ENCODE data around the gene SNX17. TPM values are rescaled to one million over a fixed set of nuclear protein-coding genes. Genes with fewer than 3 reads are reported as not detected.

Gene SNX17
- total and polyA plus RNA-seq, 2 of the 13 experiments (the other 11 are each of a cell fraction or from before 2014, with no cell fraction given), result 75.0 to 109 TPM

GRCh38 chr2:27320958-27321543 is 49.4 kb upstream of the SNX17 start (continued):
- TF ChIP-seq ZNF414 (CRISPR knock-in tag; IDR thresholded peaks at IDR 0.05) (0 out of 2 replicates have a peak, but pooled peaks have one; percentile 68), RELA (CRISPR knock-in tag; IDR thresholded peaks at IDR 0.05) (peak; percentile 81; the same call in 1 of the 2 replicates), IRF2 (CRISPR knock-in tag; IDR thresholded peaks at IDR 0.05) (peak; percentile 96), SP1 (IDR thresholded peaks at IDR 0.05) (no peak), SP1 (CRISPR knock-in tag; IDR thresholded peaks at IDR 0.05) (peak; percentile 63), ZNF772 (CRISPR knock-in tag; IDR thresholded peaks at IDR 0.05) (peak; percentile 50), MIXL1 (CRISPR knock-in tag; IDR thresholded peaks at IDR 0.05) (peak; percentile 86), ZNF562 (CRISPR knock-in tag; IDR thresholded peaks at IDR 0.05; ENCODE audit: borderline replicate concordance) (no peak), JUNB (CRISPR knock-in tag; IDR thresholded peaks at IDR 0.05; ENCODE audit: borderline replicate concordance) (peak; percentile 98), SMARCC2 (IDR thresholded peaks at IDR 0.05) (no peak), RAD51 (IDR thresholded peaks at IDR 0.05; ENCODE audit: borderline replicate concordance) (no peak), JUND (CRISPR knock-in tag; IDR thresholded peaks at IDR 0.05) (peak; percentile 100), ZNF780A (CRISPR knock-in tag; IDR thresholded peaks at IDR 0.05) (no peak), FOXA1 (IDR thresholded peaks at IDR 0.05) (no peak), FOXA1 (CRISPR knock-in tag; IDR thresholded peaks at IDR 0.05) (no peak), ZBTB7B (CRISPR knock-in tag; IDR thresholded peaks at IDR 0.05) (peak; percentile 61; the same call in 1 of the 2 replicates), MYC (CRISPR knock-in tag; IDR thresholded peaks at IDR 0.05; ENCODE audit: borderline replicate concordance) (peak; percentile 83; the same call in 1 of the 2 replicates), RFXANK (CRISPR knock-in tag; IDR thresholded peaks at IDR 0.05) (0 out of 2 replicates have a peak, but pooled peaks have one; percentile 39), ZGPAT (CRISPR knock-in tag; IDR thresholded peaks at IDR 0.05) (peak; percentile 95), PHF5A (CRISPR knock-in tag; IDR thresholded peaks at IDR 0.05; ENCODE audit: low read depth, unreplicated experiment) (peak; percentile 79), ZFP90 (CRISPR knock-in tag; IDR thresholded peaks at IDR 0.05; ENCODE audit: borderline replicate concordance) (0 out of 2 replicates have a peak, but pooled peaks have one; percentile 50), ZNF652 (CRISPR knock-in tag; IDR thresholded peaks at IDR 0.05; ENCODE audit: borderline replicate concordance, low read depth) (peak; percentile 21; the same call in 1 of the 2 replicates)
- TF ChIP-seq, protein P1, sequence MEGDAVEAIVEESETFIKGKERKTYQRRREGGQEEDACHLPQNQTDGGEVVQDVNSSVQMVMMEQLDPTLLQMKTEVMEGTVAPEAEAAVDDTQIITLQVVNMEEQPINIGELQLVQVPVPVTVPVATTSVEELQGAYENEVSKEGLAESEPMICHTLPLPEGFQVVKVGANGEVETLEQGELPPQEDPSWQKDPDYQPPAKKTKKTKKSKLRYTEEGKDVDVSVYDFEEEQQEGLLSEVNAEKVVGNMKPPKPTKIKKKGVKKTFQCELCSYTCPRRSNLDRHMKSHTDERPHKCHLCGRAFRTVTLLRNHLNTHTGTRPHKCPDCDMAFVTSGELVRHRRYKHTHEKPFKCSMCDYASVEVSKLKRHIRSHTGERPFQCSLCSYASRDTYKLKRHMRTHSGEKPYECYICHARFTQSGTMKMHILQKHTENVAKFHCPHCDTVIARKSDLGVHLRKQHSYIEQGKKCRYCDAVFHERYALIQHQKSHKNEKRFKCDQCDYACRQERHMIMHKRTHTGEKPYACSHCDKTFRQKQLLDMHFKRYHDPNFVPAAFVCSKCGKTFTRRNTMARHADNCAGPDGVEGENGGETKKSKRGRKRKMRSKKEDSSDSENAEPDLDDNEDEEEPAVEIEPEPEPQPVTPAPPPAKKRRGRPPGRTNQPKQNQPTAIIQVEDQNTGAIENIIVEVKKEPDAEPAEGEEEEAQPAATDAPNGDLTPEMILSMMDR (CRISPR knock-in tag; IDR thresholded peaks at IDR 0.05), result peak; percentile 94
- TF ChIP-seq, protein P2, sequence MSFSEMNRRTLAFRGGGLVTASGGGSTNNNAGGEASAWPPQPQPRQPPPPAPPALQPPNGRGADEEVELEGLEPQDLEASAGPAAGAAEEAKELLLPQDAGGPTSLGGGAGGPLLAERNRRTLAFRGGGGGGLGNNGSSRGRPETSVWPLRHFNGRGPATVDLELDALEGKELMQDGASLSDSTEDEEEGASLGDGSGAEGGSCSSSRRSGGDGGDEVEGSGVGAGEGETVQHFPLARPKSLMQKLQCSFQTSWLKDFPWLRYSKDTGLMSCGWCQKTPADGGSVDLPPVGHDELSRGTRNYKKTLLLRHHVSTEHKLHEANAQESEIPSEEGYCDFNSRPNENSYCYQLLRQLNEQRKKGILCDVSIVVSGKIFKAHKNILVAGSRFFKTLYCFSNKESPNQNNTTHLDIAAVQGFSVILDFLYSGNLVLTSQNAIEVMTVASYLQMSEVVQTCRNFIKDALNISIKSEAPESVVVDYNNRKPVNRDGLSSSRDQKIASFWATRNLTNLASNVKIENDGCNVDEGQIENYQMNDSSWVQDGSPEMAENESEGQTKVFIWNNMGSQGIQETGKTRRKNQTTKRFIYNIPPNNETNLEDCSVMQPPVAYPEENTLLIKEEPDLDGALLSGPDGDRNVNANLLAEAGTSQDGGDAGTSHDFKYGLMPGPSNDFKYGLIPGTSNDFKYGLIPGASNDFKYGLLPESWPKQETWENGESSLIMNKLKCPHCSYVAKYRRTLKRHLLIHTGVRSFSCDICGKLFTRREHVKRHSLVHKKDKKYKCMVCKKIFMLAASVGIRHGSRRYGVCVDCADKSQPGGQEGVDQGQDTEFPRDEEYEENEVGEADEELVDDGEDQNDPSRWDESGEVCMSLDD (CRISPR knock-in tag; IDR thresholded peaks at IDR 0.05; ENCODE audit: borderline replicate concordance), result no peak
- TF ChIP-seq, protein P3, sequence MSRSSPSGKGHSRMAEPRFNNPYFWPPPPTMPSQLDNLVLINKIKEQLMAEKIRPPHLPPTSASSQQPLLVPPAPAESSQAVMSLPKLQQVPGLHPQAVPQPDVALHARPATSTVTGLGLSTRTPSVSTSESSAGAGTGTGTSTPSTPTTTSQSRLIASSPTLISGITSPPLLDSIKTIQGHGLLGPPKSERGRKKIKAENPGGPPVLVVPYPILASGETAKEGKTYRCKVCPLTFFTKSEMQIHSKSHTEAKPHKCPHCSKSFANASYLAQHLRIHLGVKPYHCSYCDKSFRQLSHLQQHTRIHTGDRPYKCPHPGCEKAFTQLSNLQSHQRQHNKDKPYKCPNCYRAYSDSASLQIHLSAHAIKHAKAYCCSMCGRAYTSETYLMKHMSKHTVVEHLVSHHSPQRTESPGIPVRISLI (CRISPR knock-in tag; IDR thresholded peaks at IDR 0.05; ENCODE audit: borderline replicate concordance), result peak; percentile 39; the same call in 1 of the 2 replicates

Measured in HepG2 (cell line).